WTC11 (cell line): Measurements from ENCODE around the gene SH3BP2. TPM values are rescaled to one million over a fixed set of nuclear protein-coding genes. Genes with fewer than 3 reads are reported as not detected.
A peak's percentile ranks its signal among the peaks of the same experiment; 100 is the strongest.

Experiments
- ATAC-seq: fragments of 200-7000 bp; cut with Tn5 transposase; 2 replicates; pipeline ENCODE4 v1.10.0; 2021; ENCODE audit warnings: mild to moderate bottlenecking, moderate library complexity
- CTCF ChIA-PET: fragments of 300-600 bp; sonication (Branson Sonifier 250); formaldehyde crosslinking; loops from one replicate; lab custom pipeline; 2021; ENCODE audit warnings: antibody characterized with exemption; lab: Charles Lee
- POLR2A ChIA-PET: fragments of 350-600 bp; sonication (Branson Sonifier 250); formaldehyde crosslinking; loops from one replicate; lab custom pipeline; 2021; ENCODE audit warnings: antibody characterized with exemption; lab: Charles Lee
- DNase-seq: peaks from one replicate; pipeline ENCODE4 v3.0.0; 2021; ENCODE audit warnings: low spot score
- H3K27ac Mint-ChIP-seq: 2 replicates; pipeline ENCODE4 v1.8.0; 2021; ENCODE audit warnings: mixed read lengths
- H3K27me3 Mint-ChIP-seq: 2 replicates; pipeline ENCODE4 v1.8.0; 2021; ENCODE audit warnings: low read depth, mild to moderate bottlenecking, moderate library complexity, mixed read lengths
- H3K36me3 Mint-ChIP-seq: 2 replicates; pipeline ENCODE4 v1.8.0; 2021; ENCODE audit warnings: mixed read lengths
- H3K4me1 Mint-ChIP-seq: 2 replicates; pipeline ENCODE4 v1.8.0; 2022; ENCODE audit warnings: mixed read lengths
- H3K4me3 Mint-ChIP-seq: 2 replicates; pipeline ENCODE4 v1.8.0; 2021; ENCODE audit warnings: mild to moderate bottlenecking, moderate library complexity, mixed read lengths
- H3K9me3 Mint-ChIP-seq: 2 replicates; pipeline ENCODE4 v1.8.0; 2021; ENCODE audit warnings: mixed read lengths
- ARID4B ChIP-seq: sonication (generic); formaldehyde crosslinking; IDR thresholded peaks from 2 replicates; pipeline ENCODE4 v1.8.0; 2023; ENCODE audit warnings: missing genetic modification reagents, mild to moderate bottlenecking, borderline replicate concordance
- ATF1 ChIP-seq: sonication (generic); formaldehyde crosslinking; IDR thresholded peaks from 2 replicates; pipeline ENCODE4 v1.8.1; 2023; ENCODE audit warnings: mild to moderate bottlenecking, moderate library complexity, missing genetic modification reagents
- ATF3 ChIP-seq: sonication (generic); formaldehyde crosslinking; conservative IDR thresholded peaks from 2 replicates; pipeline ENCODE4 v1.8.1; 2022; ENCODE audit warnings: mild to moderate bottlenecking, missing genetic modification reagents
- CDX4 ChIP-seq: fragments of 250-450 bp; sonication (Bioruptor Pico); IDR thresholded peaks from 2 replicates; pipeline ENCODE4 v1.9.0; 2021; ENCODE audit warnings: moderate library complexity, mild to moderate bottlenecking, inconsistent platforms, borderline replicate concordance
- CREB1 ChIP-seq: sonication (generic); formaldehyde crosslinking; IDR thresholded peaks from 2 replicates; pipeline ENCODE4 v1.8.0; 2023; ENCODE audit warnings: mild to moderate bottlenecking, missing genetic modification reagents
- E2F5 ChIP-seq: sonication (generic); formaldehyde crosslinking; IDR thresholded peaks from 2 replicates; pipeline ENCODE4 v1.8.1; 2022; ENCODE audit warnings: mild to moderate bottlenecking, moderate library complexity, missing genetic modification reagents
- ETV6 ChIP-seq: sonication (generic); formaldehyde crosslinking; IDR thresholded peaks from 2 replicates; pipeline ENCODE4 v1.8.1; 2022; ENCODE audit warnings: mild to moderate bottlenecking, missing genetic modification reagents
- FOXK1 ChIP-seq: sonication (generic); formaldehyde crosslinking; IDR thresholded peaks from 2 replicates; pipeline ENCODE4 v1.8.0; 2022; ENCODE audit warnings: mild to moderate bottlenecking, moderate library complexity, missing genetic modification reagents
- FOXP4 ChIP-seq: sonication (generic); formaldehyde crosslinking; IDR thresholded peaks from 2 replicates; pipeline ENCODE4 v1.8.0; 2022; ENCODE audit warnings: mild to moderate bottlenecking, missing genetic modification reagents
- JAZF1 ChIP-seq: fragments of 250-450 bp; sonication (Bioruptor Pico); IDR thresholded peaks from 2 replicates; pipeline ENCODE4 v1.9.0; 2021; ENCODE audit warnings: moderate library complexity, mild to moderate bottlenecking, inconsistent platforms
- MLX ChIP-seq: sonication (generic); formaldehyde crosslinking; IDR thresholded peaks from 2 replicates; pipeline ENCODE4 v1.8.1; 2023; ENCODE audit warnings: mild to moderate bottlenecking, missing genetic modification reagents, moderate library complexity
- PREB ChIP-seq: sonication (generic); formaldehyde crosslinking; IDR thresholded peaks from 2 replicates; pipeline ENCODE4 v1.8.1; 2022; ENCODE audit warnings: mild to moderate bottlenecking, missing genetic modification reagents, moderate library complexity, borderline replicate concordance
- PRRX2 ChIP-seq: fragments of 250-450 bp; sonication (Bioruptor Pico); IDR thresholded peaks from 2 replicates; pipeline ENCODE4 v1.8.0; 2021; ENCODE audit warnings: mild to moderate bottlenecking
- ZNF219 ChIP-seq: sonication (generic); formaldehyde crosslinking; IDR thresholded peaks from 2 replicates; pipeline ENCODE4 v1.8.0; 2023; ENCODE audit warnings: missing genetic modification reagents, mild to moderate bottlenecking, borderline replicate concordance
- ZNF232 ChIP-seq: sonication (generic); formaldehyde crosslinking; IDR thresholded peaks from 2 replicates; pipeline ENCODE4 v1.8.0; 2022; ENCODE audit warnings: mild to moderate bottlenecking, missing genetic modification reagents
- ZNF281 ChIP-seq: sonication (generic); formaldehyde crosslinking; IDR thresholded peaks from 2 replicates; pipeline ENCODE4 v1.8.0; 2023; ENCODE audit warnings: mild to moderate bottlenecking, missing genetic modification reagents
- ZNF671 ChIP-seq: fragments of 250-450 bp; sonication (Bioruptor Pico); IDR thresholded peaks from 2 replicates; pipeline ENCODE4 v1.8.0; 2021; ENCODE audit warnings: mild to moderate bottlenecking
- total RNA-seq: library from RNA; stranded (reverse); gene quantifications from 3 replicates; pipeline ENCODE4 v1.2.3, GENCODE V29; 2021

SH3BP2 gene
- total RNA-seq, 1 experiment from 2014 or later, result 49.1 TPM

- peak; percentile 10 for DNase-seq
- H3K9me3 Mint-ChIP-seq, result no peaks in the 10 kb centered on the region
- ChIA-PET POLR2A (interaction anchor here (0.5 to 0.6 kb wide), 2 partner anchors 14 to 25 kb away, joined by 3 read pairs; no protein-coding TSS in a partner anchor), CTCF (no interaction called here)
- ATAC-seq, result no peak
- peaks cover 24% of the 10 kb centered on the region for H3K4me1 Mint-ChIP-seq
- peaks cover 21% of the 10 kb centered on the region for H3K27me3 Mint-ChIP-seq
- no peaks in the 10 kb centered on the region for H3K36me3 Mint-ChIP-seq
- TF ChIP-seq ZNF219 (CRISPR knock-in tag) (no peak), ETV6 (CRISPR knock-in tag) (no peak), ZNF671 (no peak), FOXK1 (CRISPR knock-in tag) (no peak), MLX (CRISPR knock-in tag) (no peak), ZNF232 (no peak), ZNF281 (CRISPR knock-in tag) (no peak), PREB (CRISPR knock-in tag) (no peak), JAZF1 (CRISPR knock-in tag) (no peak), ARID4B (no peak), FOXP4 (CRISPR knock-in tag) (no peak), CREB1 (CRISPR knock-in tag) (no peak), ATF3 (no peak), E2F5 (CRISPR knock-in tag) (no peak), ATF1 (CRISPR knock-in tag) (no peak), CDX4 (CRISPR knock-in tag) (no peak), PRRX2 (no peak)
- no peak overlapping the region for H3K27ac Mint-ChIP-seq
- H3K4me3 Mint-ChIP-seq, result no peak overlapping the region
These were observed 3.3 kb downstream of the SH3BP2 start for GRCh38 chr4:2795893-2796848.
